ENCODE results near the gene DMAC2. TPM values are rescaled to one million over a fixed set of nuclear protein-coding genes. Genes with fewer than 3 reads are reported as not detected.
A peak's percentile ranks its signal among the peaks of the same experiment; 100 is the strongest.

Gene DMAC2
- total and polyA plus RNA-seq, 2 of the 13 experiments (the other 11 are each of a cell fraction or from before 2014, with no cell fraction given): 39.0 to 66.0 TPM

GRCh38 chr19:41426952-41427646 lies 12.6 kb downstream of the DMAC2 start, which contains the start of gene B3GNT8 (continued):
- TF ChIP-seq, protein P1, sequence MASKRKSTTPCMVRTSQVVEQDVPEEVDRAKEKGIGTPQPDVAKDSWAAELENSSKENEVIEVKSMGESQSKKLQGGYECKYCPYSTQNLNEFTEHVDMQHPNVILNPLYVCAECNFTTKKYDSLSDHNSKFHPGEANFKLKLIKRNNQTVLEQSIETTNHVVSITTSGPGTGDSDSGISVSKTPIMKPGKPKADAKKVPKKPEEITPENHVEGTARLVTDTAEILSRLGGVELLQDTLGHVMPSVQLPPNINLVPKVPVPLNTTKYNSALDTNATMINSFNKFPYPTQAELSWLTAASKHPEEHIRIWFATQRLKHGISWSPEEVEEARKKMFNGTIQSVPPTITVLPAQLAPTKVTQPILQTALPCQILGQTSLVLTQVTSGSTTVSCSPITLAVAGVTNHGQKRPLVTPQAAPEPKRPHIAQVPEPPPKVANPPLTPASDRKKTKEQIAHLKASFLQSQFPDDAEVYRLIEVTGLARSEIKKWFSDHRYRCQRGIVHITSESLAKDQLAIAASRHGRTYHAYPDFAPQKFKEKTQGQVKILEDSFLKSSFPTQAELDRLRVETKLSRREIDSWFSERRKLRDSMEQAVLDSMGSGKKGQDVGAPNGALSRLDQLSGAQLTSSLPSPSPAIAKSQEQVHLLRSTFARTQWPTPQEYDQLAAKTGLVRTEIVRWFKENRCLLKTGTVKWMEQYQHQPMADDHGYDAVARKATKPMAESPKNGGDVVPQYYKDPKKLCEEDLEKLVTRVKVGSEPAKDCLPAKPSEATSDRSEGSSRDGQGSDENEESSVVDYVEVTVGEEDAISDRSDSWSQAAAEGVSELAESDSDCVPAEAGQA (IDR thresholded peaks at IDR 0.05; ENCODE audit: low read depth): no peak
- TF ChIP-seq, protein P1 (CRISPR knock-in tag; IDR thresholded peaks at IDR 0.05; ENCODE audit: borderline replicate concordance): no peak
- TF ChIP-seq JUN (CRISPR knock-in tag; IDR thresholded peaks at IDR 0.05): no peak
- TF ChIP-seq, protein P2, sequence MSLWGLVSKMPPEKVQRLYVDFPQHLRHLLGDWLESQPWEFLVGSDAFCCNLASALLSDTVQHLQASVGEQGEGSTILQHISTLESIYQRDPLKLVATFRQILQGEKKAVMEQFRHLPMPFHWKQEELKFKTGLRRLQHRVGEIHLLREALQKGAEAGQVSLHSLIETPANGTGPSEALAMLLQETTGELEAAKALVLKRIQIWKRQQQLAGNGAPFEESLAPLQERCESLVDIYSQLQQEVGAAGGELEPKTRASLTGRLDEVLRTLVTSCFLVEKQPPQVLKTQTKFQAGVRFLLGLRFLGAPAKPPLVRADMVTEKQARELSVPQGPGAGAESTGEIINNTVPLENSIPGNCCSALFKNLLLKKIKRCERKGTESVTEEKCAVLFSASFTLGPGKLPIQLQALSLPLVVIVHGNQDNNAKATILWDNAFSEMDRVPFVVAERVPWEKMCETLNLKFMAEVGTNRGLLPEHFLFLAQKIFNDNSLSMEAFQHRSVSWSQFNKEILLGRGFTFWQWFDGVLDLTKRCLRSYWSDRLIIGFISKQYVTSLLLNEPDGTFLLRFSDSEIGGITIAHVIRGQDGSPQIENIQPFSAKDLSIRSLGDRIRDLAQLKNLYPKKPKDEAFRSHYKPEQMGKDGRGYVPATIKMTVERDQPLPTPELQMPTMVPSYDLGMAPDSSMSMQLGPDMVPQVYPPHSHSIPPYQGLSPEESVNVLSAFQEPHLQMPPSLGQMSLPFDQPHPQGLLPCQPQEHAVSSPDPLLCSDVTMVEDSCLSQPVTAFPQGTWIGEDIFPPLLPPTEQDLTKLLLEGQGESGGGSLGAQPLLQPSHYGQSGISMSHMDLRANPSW (CRISPR knock-in tag; IDR thresholded peaks at IDR 0.05; ENCODE audit: borderline replicate concordance): no peak
- TF ChIP-seq, protein P3, sequence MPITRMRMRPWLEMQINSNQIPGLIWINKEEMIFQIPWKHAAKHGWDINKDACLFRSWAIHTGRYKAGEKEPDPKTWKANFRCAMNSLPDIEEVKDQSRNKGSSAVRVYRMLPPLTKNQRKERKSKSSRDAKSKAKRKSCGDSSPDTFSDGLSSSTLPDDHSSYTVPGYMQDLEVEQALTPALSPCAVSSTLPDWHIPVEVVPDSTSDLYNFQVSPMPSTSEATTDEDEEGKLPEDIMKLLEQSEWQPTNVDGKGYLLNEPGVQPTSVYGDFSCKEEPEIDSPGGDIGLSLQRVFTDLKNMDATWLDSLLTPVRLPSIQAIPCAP (CRISPR knock-in tag; IDR thresholded peaks at IDR 0.05; ENCODE audit: low read depth): no peak
- TF ChIP-seq ZNF687 (CRISPR knock-in tag; IDR thresholded peaks at IDR 0.05): peak; percentile 52; the same call in 1 of the 2 replicates
- no peak for TF ChIP-seq NFKB2 (CRISPR knock-in tag; IDR thresholded peaks at IDR 0.05; ENCODE audit: borderline replicate concordance)
- TF ChIP-seq ZSCAN9 (CRISPR knock-in tag; IDR thresholded peaks at IDR 0.05; ENCODE audit: borderline replicate concordance): no peak
- no peak for TF ChIP-seq ZFP82 (CRISPR knock-in tag; IDR thresholded peaks at IDR 0.05; ENCODE audit: borderline replicate concordance)
- peak; percentile 84; the same call in 1 of the 2 replicates for TF ChIP-seq ZNF430 (CRISPR knock-in tag; IDR thresholded peaks at IDR 0.05)
- no peak for TF ChIP-seq GLI4 (CRISPR knock-in tag; IDR thresholded peaks at IDR 0.05; ENCODE audit: borderline replicate concordance)
- TF ChIP-seq ZNF263 (CRISPR knock-in tag; IDR thresholded peaks at IDR 0.05): no peak
- no peak for TF ChIP-seq ZNF280B (CRISPR knock-in tag; IDR thresholded peaks at IDR 0.05; ENCODE audit: borderline replicate concordance)

Measured in HepG2 (cell line).